Neuronal stem cell (in vitro differentiated cells): ENCODE results near the gene PROZ.

Source experiments
- DNase-seq: peaks from one replicate; pipeline ENCODE4 v3.0.0-alpha.2; 2013; ENCODE audit warnings: low spot score
- H2AFZ ChIP-seq: one replicate; pipeline ENCODE4 v1.6.1; 2013; ENCODE audit warnings: mild to moderate bottlenecking, low read length, inconsistent platforms
- H2AK5ac ChIP-seq: 2 replicates; pipeline ENCODE4 v1.6.1; 2013; ENCODE audit warnings: low read depth, mild to moderate bottlenecking, inconsistent platforms, low read length, moderate library complexity, mixed read lengths
- H2BK120ac ChIP-seq: 2 replicates; pipeline ENCODE4 v1.6.1; 2013; ENCODE audit warnings: low read depth, mild to moderate bottlenecking, inconsistent platforms, low read length, moderate library complexity, mixed read lengths
- H2BK12ac ChIP-seq: one replicate; pipeline ENCODE4 v1.6.1; 2013; ENCODE audit warnings: low read length, inconsistent platforms
- H2BK15ac ChIP-seq: 2 replicates; pipeline ENCODE4 v1.6.1; 2013; ENCODE audit warnings: mild to moderate bottlenecking, low read length, inconsistent platforms, mixed read lengths
- H2BK5ac ChIP-seq: one replicate; pipeline ENCODE4 v1.6.1; 2013; ENCODE audit warnings: inconsistent platforms, mild to moderate bottlenecking, low read length, moderate library complexity
- H3K14ac ChIP-seq: one replicate; pipeline ENCODE4 v1.6.1; 2013; ENCODE audit warnings: low read length, inconsistent platforms
- H3K18ac ChIP-seq: 2 replicates; pipeline ENCODE4 v1.6.1; 2013; ENCODE audit warnings: low read length, inconsistent platforms
- H3K23ac ChIP-seq: 2 replicates; pipeline ENCODE4 v1.6.1; 2013; ENCODE audit warnings: low read depth, mild to moderate bottlenecking, mixed read lengths, low read length, inconsistent platforms; ENCODE audit not compliant: poor library complexity
- H3K27ac ChIP-seq: replicated peaks from 3 replicates; pipeline ENCODE4 v1.5.1; 2013; ENCODE audit warnings: low read length, inconsistent platforms
- H3K27me3 ChIP-seq, 3 experiments: 2 replicates each; pipeline ENCODE4 v1.6.1; 2013; ENCODE audit warnings: low read length in 3 of 3, mild to moderate bottlenecking in 2 of 3, inconsistent platforms in 1 of 3, low read depth in 1 of 3, mixed read lengths in 1 of 3, moderate library complexity in 1 of 3; ENCODE audit not compliant: control insufficient read depth in 3 of 3, insufficient read depth in 3 of 3
- H3K36me3 ChIP-seq, 2 donors: replicated peaks in 1 of 2; 2 replicates each; pipeline ENCODE4 v1.6.1; 2013; ENCODE audit warnings: low read length in 2 of 2; ENCODE audit not compliant: control insufficient read depth in 2 of 2, insufficient read depth in 2 of 2
- H3K4ac ChIP-seq: 2 replicates; pipeline ENCODE4 v1.6.1; 2013; ENCODE audit warnings: inconsistent platforms, mild to moderate bottlenecking, low read length, moderate library complexity
- H3K4me1 ChIP-seq, 2 donors: 1 replicate in 1 of 2; 2 replicates in 1 of 2; pipeline ENCODE4 v1.6.1; 2013; ENCODE audit warnings: low read length in 2 of 2, low read depth in 1 of 2; ENCODE audit not compliant: control insufficient read depth in 2 of 2, insufficient read depth in 1 of 2
- H3K4me2 ChIP-seq: one replicate; pipeline ENCODE4 v1.6.1; 2013; ENCODE audit warnings: mild to moderate bottlenecking, low read length, inconsistent platforms; ENCODE audit not compliant: insufficient read depth, poor library complexity, severe bottlenecking
- H3K4me3 ChIP-seq, 2 donors: 2 replicates each; pipeline ENCODE4 v1.5.1; 2013; ENCODE audit warnings: low read length in 2 of 2, mild to moderate bottlenecking in 2 of 2, inconsistent platforms in 1 of 2, moderate library complexity in 1 of 2
- H3K79me1 ChIP-seq: one replicate; pipeline ENCODE4 v1.6.1; 2013; ENCODE audit warnings: low read depth, mild to moderate bottlenecking, inconsistent platforms, low read length, moderate library complexity
- H3K9ac ChIP-seq: one replicate; pipeline ENCODE4 v1.6.1; 2013; ENCODE audit warnings: mild to moderate bottlenecking, low read depth, low read length, inconsistent platforms; ENCODE audit not compliant: poor library complexity
- H3K9me3 ChIP-seq, 2 donors: replicated peaks in 1 of 2; 2 replicates each; pipeline versions ENCODE3 to v1.6.1; 2013; ENCODE audit warnings: low read length in 2 of 2, mild to moderate bottlenecking in 2 of 2, inconsistent platforms in 1 of 2, low read depth in 1 of 2, mixed read lengths in 1 of 2, moderate library complexity in 1 of 2; ENCODE audit not compliant: control insufficient read depth in 2 of 2, insufficient read depth in 1 of 2
- H4K8ac ChIP-seq: one replicate; pipeline ENCODE4 v1.6.1; 2013; ENCODE audit warnings: low read depth, mild to moderate bottlenecking, inconsistent platforms, low read length, moderate library complexity
- H4K91ac ChIP-seq: one replicate; pipeline ENCODE4 v1.6.1; 2013; ENCODE audit warnings: low read length, low read depth, mild to moderate bottlenecking, inconsistent platforms; ENCODE audit not compliant: poor library complexity
- WGBS, 2 donors: extraction: QIAGEN DNeasy Blood & Tissue Kit; methylation state at CpG; one replicate each; pipeline ENCODE4 v1.1.7; 2013; ENCODE audit warnings: missing lambda C conversion rate in 2 of 2, mixed read lengths in 1 of 2; ENCODE audit not compliant: insufficient read length in 2 of 2, insufficient replicate concordance in 1 of 2; ENCODE audit errors: extremely low coverage in 2 of 2; 5-methylcytosine and 5-hydroxymethylcytosine counted together

Gene PROZ

DNA sequence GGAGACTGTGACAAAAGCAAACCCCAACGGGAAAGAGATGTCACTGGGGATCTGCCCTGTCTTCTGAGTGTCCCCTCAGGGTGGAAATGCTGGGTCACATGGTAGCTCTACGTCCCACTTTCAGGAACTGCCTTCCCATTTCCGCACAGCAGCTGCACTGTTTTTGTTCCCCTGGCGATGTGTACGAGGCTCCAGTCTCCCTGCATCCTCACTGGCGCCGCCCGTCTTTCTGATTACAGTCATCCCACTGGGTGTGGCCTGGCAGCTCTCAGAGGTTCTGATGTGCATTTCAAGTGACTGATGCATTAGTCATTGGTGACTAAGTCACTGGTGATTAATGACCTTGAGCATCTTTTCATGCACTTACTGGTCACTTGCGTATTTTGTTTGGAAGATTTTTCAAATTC is 28.8 kb downstream of the PROZ start:
- no CpG with 5 or more reads among the region's 9 CpGs for WGBS, 2 donors
- DNase-seq = no peak
- no peak overlapping the region for H3K4me3 ChIP-seq

DNA sequence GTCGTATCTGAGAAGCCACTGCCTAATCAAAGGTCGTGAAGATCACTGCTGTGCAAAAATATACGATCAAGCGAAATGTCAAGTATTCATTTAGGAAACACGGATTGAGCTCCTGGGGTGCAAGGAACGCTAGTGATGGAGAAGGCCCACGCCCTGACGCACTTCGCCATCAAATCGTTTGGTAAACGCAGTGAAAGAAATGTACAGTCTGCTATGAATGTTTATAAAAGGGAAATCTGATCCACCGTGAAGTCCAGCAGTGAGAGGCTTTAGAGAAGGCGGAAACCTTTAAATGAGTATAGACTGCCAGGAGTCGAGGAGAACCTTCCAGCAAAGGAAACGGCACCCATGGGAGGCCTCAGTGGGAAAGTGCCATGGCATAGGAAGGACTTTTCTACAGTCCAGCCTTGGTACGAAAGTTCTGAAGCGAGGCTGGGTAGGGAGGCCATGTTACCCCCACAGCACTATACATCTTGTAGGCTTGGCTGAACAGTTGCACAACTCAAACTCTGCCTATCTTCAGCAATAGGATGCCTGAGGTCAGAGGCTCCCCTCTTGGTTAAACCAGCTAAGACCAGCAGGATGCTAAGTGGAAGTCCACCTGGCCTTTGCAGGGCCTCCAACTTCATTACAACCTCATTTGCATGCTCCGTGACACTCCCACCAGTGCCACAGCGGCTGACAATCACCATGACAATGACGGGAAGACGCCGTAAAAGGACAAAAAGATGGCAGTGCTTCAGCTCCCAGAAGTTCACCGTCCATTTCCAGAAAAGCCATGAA is 29.6 kb downstream of the PROZ start:
- H3K36me3 ChIP-seq = peaks cover 32 to 98% of the 10 kb centered on the region in 2 donors
- no peak overlapping the region for H3K4ac ChIP-seq
- no CpG with 5 or more reads among the region's 23 CpGs for WGBS, 2 donors
- no peaks in the 10 kb centered on the region for H3K27me3 ChIP-seq
- no peak overlapping the region for H2BK15ac ChIP-seq
- no peak overlapping the region for H2BK5ac ChIP-seq
- H2BK12ac ChIP-seq = no peak overlapping the region
- H3K79me1 ChIP-seq = no peaks in the 10 kb centered on the region
- no peak overlapping the region for H4K91ac ChIP-seq
- no peak overlapping the region for H3K27ac ChIP-seq
- H3K9me3 ChIP-seq = no peaks in the 10 kb centered on the region
- no peak overlapping the region for H3K4me3 ChIP-seq
- H3K4me2 ChIP-seq = no peak overlapping the region
- no peaks in the 10 kb centered on the region for H3K4me1 ChIP-seq
- no peak for DNase-seq
- no peak overlapping the region for H3K23ac ChIP-seq
- no peak overlapping the region for H2AK5ac ChIP-seq
- H2BK120ac ChIP-seq = no peak overlapping the region
- H4K8ac ChIP-seq = no peak overlapping the region
- H3K14ac ChIP-seq = no peak overlapping the region
- H3K9ac ChIP-seq = no peak overlapping the region
- H3K18ac ChIP-seq = no peak overlapping the region
- H2AFZ ChIP-seq = no peak overlapping the region

More for the DNA sequence above, 28.8 kb downstream of the PROZ start:
- no peak overlapping the region for H4K91ac ChIP-seq
- H3K18ac ChIP-seq = no peak overlapping the region
- no peak overlapping the region for H2AK5ac ChIP-seq
- no peak overlapping the region for H3K27ac ChIP-seq
- no peak overlapping the region for H4K8ac ChIP-seq
- no peak overlapping the region for H2BK120ac ChIP-seq
- no peak overlapping the region for H3K23ac ChIP-seq
- no peaks in the 10 kb centered on the region for H3K4me1 ChIP-seq
- H3K4ac ChIP-seq = no peak overlapping the region
- no peaks in the 10 kb centered on the region for H3K79me1 ChIP-seq
- no peak overlapping the region for H2BK12ac ChIP-seq
- H3K27me3 ChIP-seq = no peaks in the 10 kb centered on the region
- no peak overlapping the region for H2AFZ ChIP-seq
- H2BK5ac ChIP-seq = no peak overlapping the region
- peaks cover 27 to 98% of the 10 kb centered on the region in 2 donors for H3K36me3 ChIP-seq
- no peaks in the 10 kb centered on the region for H3K9me3 ChIP-seq
- H3K9ac ChIP-seq = no peak overlapping the region
- no peak overlapping the region for H3K4me2 ChIP-seq
- no peak overlapping the region for H2BK15ac ChIP-seq
- no peak overlapping the region for H3K14ac ChIP-seq

DNA sequence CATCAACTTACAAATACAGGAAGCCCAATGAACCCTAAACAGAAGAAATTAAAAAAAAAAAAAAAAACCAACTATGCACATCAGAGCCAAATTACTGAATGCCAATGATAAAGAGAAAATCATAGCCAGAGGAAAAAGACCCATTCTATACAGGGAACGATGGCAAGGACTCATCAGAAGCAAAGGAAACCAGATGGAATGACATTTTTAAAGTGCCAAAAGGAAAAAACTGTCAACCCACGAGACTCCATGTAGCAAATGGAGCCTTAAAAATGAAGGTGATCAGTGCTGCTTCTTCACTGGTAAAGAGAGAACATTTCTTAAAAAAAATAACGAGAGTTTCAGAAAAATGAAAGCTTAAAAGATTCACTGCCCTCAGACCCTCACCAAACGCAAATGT is 31.7 kb downstream of the PROZ start:
- no peak overlapping the region for H2BK12ac ChIP-seq
- H3K27me3 ChIP-seq = no peaks in the 10 kb centered on the region
- no peak overlapping the region for H2AK5ac ChIP-seq
- H3K4me1 ChIP-seq = peaks cover 0 to 3% of the 10 kb centered on the region in 2 donors
- H4K8ac ChIP-seq = no peak overlapping the region
- no peak overlapping the region for H2AFZ ChIP-seq
- H3K27ac ChIP-seq = no peak overlapping the region
- no peak overlapping the region for H3K14ac ChIP-seq
- no peak overlapping the region for H2BK5ac ChIP-seq
- H3K4me2 ChIP-seq = no peak overlapping the region
- no peak overlapping the region for H2BK120ac ChIP-seq
- H3K36me3 ChIP-seq = peaks cover 39 to 97% of the 10 kb centered on the region in 2 donors
- WGBS, 2 donors = no CpG with 5 or more reads among the region's 4 CpGs
- no peak for DNase-seq
- H3K4me3 ChIP-seq = no peak overlapping the region
- H3K9ac ChIP-seq = no peak overlapping the region
- no peak overlapping the region for H2BK15ac ChIP-seq
- no peak overlapping the region for H3K4ac ChIP-seq
- no peaks in the 10 kb centered on the region for H3K79me1 ChIP-seq
- no peak overlapping the region for H3K23ac ChIP-seq
- H3K18ac ChIP-seq = no peak overlapping the region
- no peaks in the 10 kb centered on the region for H3K9me3 ChIP-seq
- H4K91ac ChIP-seq = no peak overlapping the region

DNA sequence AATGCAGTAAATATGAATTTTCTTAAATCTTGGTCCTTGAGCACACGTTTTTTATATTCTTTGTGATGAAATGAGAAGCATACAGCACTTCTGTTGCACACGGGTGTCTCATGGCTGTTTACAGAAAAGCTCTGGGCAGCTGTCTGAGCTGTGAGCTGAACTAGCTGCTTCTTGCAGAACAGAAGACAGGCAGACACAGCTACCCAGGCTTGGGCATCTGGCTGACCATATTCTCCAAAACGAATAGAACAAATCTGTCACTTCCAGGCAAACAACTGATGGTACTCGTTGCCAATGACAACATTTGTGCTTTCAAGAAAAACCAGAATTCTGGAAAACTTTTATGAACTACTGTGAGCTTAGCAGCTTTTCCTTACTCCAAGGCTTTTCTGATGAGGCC is 33.8 kb downstream of the PROZ start:
- H2BK120ac ChIP-seq = no peak overlapping the region
- no peak overlapping the region for H3K27ac ChIP-seq
- H3K4me2 ChIP-seq = no peak overlapping the region
- no peak overlapping the region for H4K8ac ChIP-seq
- H3K79me1 ChIP-seq = no peaks in the 10 kb centered on the region
- H3K14ac ChIP-seq = no peak overlapping the region
- no peak overlapping the region for H3K9ac ChIP-seq
- no peak overlapping the region for H2BK12ac ChIP-seq
- H2BK15ac ChIP-seq = no peak overlapping the region
- H3K36me3 ChIP-seq = peaks cover 46 to 97% of the 10 kb centered on the region in 2 donors
- WGBS, 2 donors = no CpG with 5 or more reads among the region's 4 CpGs
- no peaks in the 10 kb centered on the region for H3K27me3 ChIP-seq
- no peak overlapping the region for H3K23ac ChIP-seq
- no peak overlapping the region for H3K4me3 ChIP-seq
- no peak overlapping the region for H3K18ac ChIP-seq
- DNase-seq = no peak
- H2AFZ ChIP-seq = no peak overlapping the region
- no peaks in the 10 kb centered on the region for H3K9me3 ChIP-seq
- no peak overlapping the region for H2AK5ac ChIP-seq
- H4K91ac ChIP-seq = no peak overlapping the region
- H3K4me1 ChIP-seq = peaks cover 0 to 3% of the 10 kb centered on the region in 2 donors
- H3K4ac ChIP-seq = no peak overlapping the region
- H2BK5ac ChIP-seq = no peak overlapping the region
